ENCODE results near the gene GLIPR2.

GLIPR2 gene

GRCh38 chr9:36208521-36209253, 72.2 kb downstream of the GLIPR2 start:
- H3K9me3 ChIP-seq (ENCODE audit: control insufficient read depth in 1 of 2, low read length in 2 of 2), result no peaks in the 10 kb centered on the region
- no peak overlapping the region for H3K4me3 ChIP-seq (ENCODE audit: low read depth in 1 of 2, low read length in 2 of 2)
- H3K27me3 ChIP-seq (ENCODE audit: control insufficient read depth in 1 of 2, insufficient read depth in 2 of 2, low read length in 2 of 2), result no peaks in the 10 kb centered on the region
- H3K9ac ChIP-seq (ENCODE audit: low read depth in 1 of 2, low read length in 2 of 2), result no peak overlapping the region
- peaks cover 69 to 98% of the 10 kb centered on the region in 2 donors for H3K36me3 ChIP-seq (ENCODE audit: control insufficient read depth in 1 of 2, insufficient read depth in 2 of 2, low read length in 2 of 2)
- H3K4me1 ChIP-seq (ENCODE audit: control insufficient read depth in 1 of 2, insufficient read depth in 2 of 2, low read length in 2 of 2), result peaks cover 0 to 3% of the 10 kb centered on the region in 2 donors
- H3K27ac ChIP-seq (ENCODE audit: low read depth, low read length), result no peak overlapping the region

GRCh38 chr9:36210722-36211121, 74.2 kb downstream of the GLIPR2 start:
- no peaks in the 10 kb centered on the region for H3K27me3 ChIP-seq (ENCODE audit: control insufficient read depth in 1 of 2, insufficient read depth in 2 of 2, low read length in 2 of 2)
- peaks cover 51 to 87% of the 10 kb centered on the region in 2 donors for H3K36me3 ChIP-seq (ENCODE audit: control insufficient read depth in 1 of 2, insufficient read depth in 2 of 2, low read length in 2 of 2)
- no peak overlapping the region for H3K4me3 ChIP-seq (ENCODE audit: low read depth in 1 of 2, low read length in 2 of 2)
- peaks cover 0 to 3% of the 10 kb centered on the region in 2 donors for H3K4me1 ChIP-seq (ENCODE audit: control insufficient read depth in 1 of 2, insufficient read depth in 2 of 2, low read length in 2 of 2)
- no peaks in the 10 kb centered on the region for H3K9me3 ChIP-seq (ENCODE audit: control insufficient read depth in 1 of 2, low read length in 2 of 2)
- no peak overlapping the region for H3K27ac ChIP-seq (ENCODE audit: low read depth, low read length)
- no peak overlapping the region for H3K9ac ChIP-seq (ENCODE audit: low read depth in 1 of 2, low read length in 2 of 2)

- Histone ChIP-seq H3K4me1 (ENCODE audit: control insufficient read depth in 1 of 2, insufficient read depth in 2 of 2, low read length in 2 of 2) (peaks cover 0 to 3% of the 10 kb centered on the region in 2 donors), H3K27ac (ENCODE audit: low read depth, low read length) (no peak overlapping the region), H3K9me3 (ENCODE audit: control insufficient read depth in 1 of 2, low read length in 2 of 2) (no peaks in the 10 kb centered on the region), H3K4me3 (ENCODE audit: low read depth in 1 of 2, low read length in 2 of 2) (no peak overlapping the region), H3K36me3 (ENCODE audit: control insufficient read depth in 1 of 2, insufficient read depth in 2 of 2, low read length in 2 of 2) (peaks cover 46 to 84% of the 10 kb centered on the region in 2 donors), H3K27me3 (ENCODE audit: control insufficient read depth in 1 of 2, insufficient read depth in 2 of 2, low read length in 2 of 2) (no peaks in the 10 kb centered on the region), H3K9ac (ENCODE audit: low read depth in 1 of 2, low read length in 2 of 2) (no peak overlapping the region)
Observed at GRCh38 chr9:36211510-36211909, 75.0 kb downstream of the GLIPR2 start.

GRCh38 chr9:36213387-36213786, 76.9 kb downstream of the GLIPR2 start:
- H3K9me3 ChIP-seq (ENCODE audit: control insufficient read depth in 1 of 2, low read length in 2 of 2), result no peaks in the 10 kb centered on the region
- H3K4me3 ChIP-seq (ENCODE audit: low read depth in 1 of 2, low read length in 2 of 2), result no peak overlapping the region
- H3K36me3 ChIP-seq (ENCODE audit: control insufficient read depth in 1 of 2, insufficient read depth in 2 of 2, low read length in 2 of 2), result peaks cover 35 to 81% of the 10 kb centered on the region in 2 donors
- no peak overlapping the region for H3K27ac ChIP-seq (ENCODE audit: low read depth, low read length)
- no peak overlapping the region for H3K9ac ChIP-seq (ENCODE audit: low read depth in 1 of 2, low read length in 2 of 2)
- no peaks in the 10 kb centered on the region for H3K4me1 ChIP-seq (ENCODE audit: control insufficient read depth in 1 of 2, insufficient read depth in 2 of 2, low read length in 2 of 2)
- H3K27me3 ChIP-seq (ENCODE audit: control insufficient read depth in 1 of 2, insufficient read depth in 2 of 2, low read length in 2 of 2), result no peaks in the 10 kb centered on the region

Measured in duodenal mucosa (tissue), 2 donors.